ENCODE measurements around the gene AGPAT3.

- TF ChIP-seq, protein P1, sequence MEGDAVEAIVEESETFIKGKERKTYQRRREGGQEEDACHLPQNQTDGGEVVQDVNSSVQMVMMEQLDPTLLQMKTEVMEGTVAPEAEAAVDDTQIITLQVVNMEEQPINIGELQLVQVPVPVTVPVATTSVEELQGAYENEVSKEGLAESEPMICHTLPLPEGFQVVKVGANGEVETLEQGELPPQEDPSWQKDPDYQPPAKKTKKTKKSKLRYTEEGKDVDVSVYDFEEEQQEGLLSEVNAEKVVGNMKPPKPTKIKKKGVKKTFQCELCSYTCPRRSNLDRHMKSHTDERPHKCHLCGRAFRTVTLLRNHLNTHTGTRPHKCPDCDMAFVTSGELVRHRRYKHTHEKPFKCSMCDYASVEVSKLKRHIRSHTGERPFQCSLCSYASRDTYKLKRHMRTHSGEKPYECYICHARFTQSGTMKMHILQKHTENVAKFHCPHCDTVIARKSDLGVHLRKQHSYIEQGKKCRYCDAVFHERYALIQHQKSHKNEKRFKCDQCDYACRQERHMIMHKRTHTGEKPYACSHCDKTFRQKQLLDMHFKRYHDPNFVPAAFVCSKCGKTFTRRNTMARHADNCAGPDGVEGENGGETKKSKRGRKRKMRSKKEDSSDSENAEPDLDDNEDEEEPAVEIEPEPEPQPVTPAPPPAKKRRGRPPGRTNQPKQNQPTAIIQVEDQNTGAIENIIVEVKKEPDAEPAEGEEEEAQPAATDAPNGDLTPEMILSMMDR (IDR thresholded peaks at IDR 0.05): no peak
- no peak for TF ChIP-seq POLR2AphosphoS5 (IDR thresholded peaks at IDR 0.05)
- no peak for TF ChIP-seq EP300 (IDR thresholded peaks at IDR 0.05)
Measured at GRCh38 chr21:43895196-43895595, 30.2 kb downstream of the AGPAT3 start.
